ENCODE data around the gene EHD4.

EHD4 gene

DNA sequence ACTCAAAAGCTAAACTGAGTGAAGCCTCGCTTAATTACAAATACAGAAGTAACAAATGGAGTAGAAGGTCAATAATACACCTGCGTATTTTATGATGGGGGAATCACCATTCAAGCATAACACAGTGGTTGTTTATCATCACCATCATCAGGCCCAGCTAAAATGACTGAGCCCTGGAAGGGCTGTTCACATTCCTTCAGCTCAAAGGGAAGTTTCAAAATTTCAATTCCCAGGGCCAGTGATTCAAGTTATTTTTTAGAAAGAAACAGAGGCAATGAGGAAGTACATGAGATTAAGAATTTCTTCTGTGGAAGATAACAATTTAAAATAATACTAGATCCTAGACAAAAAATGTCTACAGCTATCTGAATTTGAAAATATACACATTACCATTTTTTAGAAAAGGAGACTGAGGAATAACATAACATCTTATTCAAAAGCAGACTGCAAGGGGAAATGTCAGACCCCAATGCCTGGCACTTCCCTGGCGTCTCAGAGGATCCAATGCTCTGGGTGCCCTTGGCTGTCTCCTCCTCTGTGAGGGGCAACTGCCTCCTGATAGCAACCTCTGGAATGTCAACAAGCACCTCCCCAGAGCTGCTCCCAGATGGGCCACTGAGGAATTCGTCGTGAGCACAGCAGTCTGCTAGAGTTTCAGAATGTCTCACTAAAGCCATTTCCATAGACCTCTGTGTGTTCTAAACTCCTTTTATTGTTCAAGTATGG lies 22.8 kb downstream of the EHD4 start:
- peaks cover 27% of the 10 kb centered on the region for H3K4me1 Mint-ChIP-seq
- peaks cover 6% of the 10 kb centered on the region for H3K36me3 Mint-ChIP-seq (ENCODE audit: low read depth)
- DNase-seq = no peak
- no peak for TF ChIP-seq CTCF (IDR thresholded peaks at IDR 0.05)
- peaks cover 2% of the 10 kb centered on the region for H3K27me3 Mint-ChIP-seq (ENCODE audit: low read depth, poor library complexity)
- no peak overlapping the region for H3K27ac Mint-ChIP-seq
- H3K9me3 Mint-ChIP-seq = no peaks in the 10 kb centered on the region
- no peak overlapping the region for H3K4me3 Mint-ChIP-seq

GRCh38 chr15:41948490-41948889 lies 23.9 kb downstream of the EHD4 start:
- Mint-ChIP-seq H3K36me3 (ENCODE audit: low read depth) (peaks cover 6% of the 10 kb centered on the region), H3K4me3 (no peak overlapping the region), H3K4me1 (peaks cover 36% of the 10 kb centered on the region), H3K27ac (no peak overlapping the region), H3K9me3 (no peaks in the 10 kb centered on the region), H3K27me3 (ENCODE audit: low read depth, poor library complexity) (peaks cover 2% of the 10 kb centered on the region)
- no peak for TF ChIP-seq CTCF (IDR thresholded peaks at IDR 0.05)
- no peak for DNase-seq

DNA sequence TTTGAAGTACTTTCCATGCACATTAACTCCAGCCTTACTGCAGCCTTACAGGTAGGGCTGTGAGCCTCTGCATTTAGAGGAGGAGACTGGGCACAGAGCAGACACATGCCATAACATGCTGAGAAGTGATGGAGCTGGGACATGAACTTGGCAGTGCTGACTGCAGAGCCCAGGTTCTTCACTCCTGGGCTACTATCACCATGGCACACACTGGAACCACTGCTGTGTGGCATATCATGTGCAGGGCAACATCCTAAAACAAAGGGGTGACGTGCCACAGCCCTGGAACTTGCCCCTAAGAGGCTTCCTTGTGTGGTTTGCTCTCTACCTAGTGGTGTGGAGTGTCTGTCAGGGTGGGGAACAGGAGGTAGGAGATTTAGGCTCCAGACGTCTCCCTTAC lies 25.4 kb downstream of the EHD4 start:
- peaks cover 43% of the 10 kb centered on the region for H3K4me1 Mint-ChIP-seq
- no peaks in the 10 kb centered on the region for H3K36me3 Mint-ChIP-seq (ENCODE audit: low read depth)
- no peak for DNase-seq
- no peak overlapping the region for H3K27ac Mint-ChIP-seq
- H3K4me3 Mint-ChIP-seq = no peak overlapping the region
- H3K27me3 Mint-ChIP-seq (ENCODE audit: low read depth, poor library complexity) = peaks cover 2% of the 10 kb centered on the region
- TF ChIP-seq CTCF (IDR thresholded peaks at IDR 0.05) = no peak
- no peaks in the 10 kb centered on the region for H3K9me3 Mint-ChIP-seq

DNA sequence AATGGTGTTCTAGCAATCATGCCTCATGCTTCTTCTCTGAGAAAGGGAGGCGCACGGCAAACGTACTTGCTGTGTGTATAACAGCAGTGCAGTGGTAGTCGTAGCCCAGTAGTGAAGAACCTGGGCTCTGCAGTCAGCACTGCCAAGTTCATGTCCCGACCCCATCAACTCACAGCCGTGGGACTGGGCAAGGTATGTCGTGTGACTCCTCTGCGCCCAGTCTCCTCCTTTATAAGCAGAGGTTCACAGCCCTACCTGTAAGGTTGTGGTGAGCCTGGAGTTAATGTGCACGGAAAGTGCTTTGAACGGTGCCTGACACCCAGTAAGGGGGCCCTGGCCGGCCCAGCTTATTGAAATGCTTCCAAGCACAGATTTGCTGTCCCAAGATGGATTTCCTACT lies 26.6 kb downstream of the EHD4 start:
- TF ChIP-seq CTCF (IDR thresholded peaks at IDR 0.05) = no peak
- peaks cover 4% of the 10 kb centered on the region for H3K36me3 Mint-ChIP-seq (ENCODE audit: low read depth)
- H3K4me1 Mint-ChIP-seq = peaks cover 43% of the 10 kb centered on the region
- no peak for DNase-seq
- no peak overlapping the region for H3K4me3 Mint-ChIP-seq
- no peaks in the 10 kb centered on the region for H3K9me3 Mint-ChIP-seq
- H3K27me3 Mint-ChIP-seq (ENCODE audit: low read depth, poor library complexity) = peaks cover 2% of the 10 kb centered on the region
- H3K27ac Mint-ChIP-seq = no peak overlapping the region

DNA sequence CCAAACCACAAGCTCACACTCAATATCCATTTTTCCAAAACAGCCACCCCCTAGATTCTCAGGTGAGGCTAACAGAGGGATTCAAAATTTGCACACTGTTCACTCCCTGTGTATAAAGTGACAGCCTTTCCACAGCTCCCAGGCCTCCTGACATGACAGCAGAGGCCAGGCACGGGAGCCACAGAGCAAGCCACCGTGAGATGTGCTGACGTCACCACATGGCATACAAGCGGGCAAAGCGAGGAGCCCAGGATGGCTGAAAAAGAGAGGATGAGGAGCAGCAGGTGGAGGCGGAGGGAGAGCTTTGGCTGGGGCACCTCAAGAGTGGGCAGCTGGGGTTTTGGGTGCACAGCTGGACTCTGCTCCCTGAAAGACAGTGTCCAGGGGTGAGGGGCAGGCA lies 27.1 kb downstream of the EHD4 start:
- H3K4me1 Mint-ChIP-seq = peaks cover 38% of the 10 kb centered on the region
- no peak for DNase-seq
- H3K27ac Mint-ChIP-seq = peak overlapping the region; percentile 7
- no peaks in the 10 kb centered on the region for H3K9me3 Mint-ChIP-seq
- H3K36me3 Mint-ChIP-seq (ENCODE audit: low read depth) = peaks cover 4% of the 10 kb centered on the region
- H3K27me3 Mint-ChIP-seq (ENCODE audit: low read depth, poor library complexity) = peaks cover 2% of the 10 kb centered on the region
- H3K4me3 Mint-ChIP-seq = no peak overlapping the region
- no peak for TF ChIP-seq CTCF (IDR thresholded peaks at IDR 0.05)

DNA sequence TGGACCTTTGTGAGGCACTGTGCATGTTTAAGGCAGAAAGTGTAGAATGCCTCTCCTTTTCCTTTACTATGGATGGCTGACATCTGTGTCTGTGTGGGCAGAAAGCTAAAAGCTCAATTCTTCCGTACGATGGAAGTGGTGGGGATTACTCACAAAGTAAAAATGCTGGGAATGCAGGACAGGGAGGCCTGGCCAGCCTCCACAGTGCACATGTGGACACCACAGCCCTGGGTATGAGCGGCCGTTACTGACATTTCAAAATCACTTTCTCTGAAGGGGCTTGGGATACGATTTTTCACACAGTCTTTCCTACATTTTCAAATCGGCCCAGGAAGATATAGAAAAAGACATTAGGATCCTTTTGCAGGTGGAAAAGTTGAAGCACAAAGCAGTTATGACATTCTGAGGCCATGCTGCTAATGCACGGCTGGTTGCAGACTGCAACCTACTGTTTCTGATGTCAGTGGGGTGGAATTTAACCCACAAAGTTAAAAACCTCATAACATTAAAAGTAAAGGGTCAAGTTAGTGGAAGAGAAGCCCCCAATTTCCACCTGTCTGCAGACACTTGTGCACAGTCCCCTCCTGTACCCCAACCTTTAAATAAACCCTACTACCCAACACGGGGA lies 27.9 kb downstream of the EHD4 start:
- DNase-seq = no peak
- TF ChIP-seq CTCF (IDR thresholded peaks at IDR 0.05) = no peak
- H3K9me3 Mint-ChIP-seq = no peaks in the 10 kb centered on the region
- H3K27me3 Mint-ChIP-seq (ENCODE audit: low read depth, poor library complexity) = peaks cover 2% of the 10 kb centered on the region
- peaks cover 4% of the 10 kb centered on the region for H3K36me3 Mint-ChIP-seq (ENCODE audit: low read depth)
- H3K27ac Mint-ChIP-seq = peak overlapping the region; percentile 12
- no peak overlapping the region for H3K4me3 Mint-ChIP-seq
- peaks cover 31% of the 10 kb centered on the region for H3K4me1 Mint-ChIP-seq
